Panc1 (cell line): ENCODE data around the gene MICAL2.

ENCODE experiments used
- POLR2AphosphoS5 ChIP-seq: IDR thresholded peaks from 2 replicates; pipeline ENCODE4 v1.6.1; 2012; ENCODE audit warnings: mild to moderate bottlenecking, low read depth, low read length, moderate library complexity
- TF ChIP-seq, protein P1 (sequence below): fragments of 450-650 bp; IDR thresholded peaks from 2 replicates; pipeline ENCODE4 v1.5.1; 2017; ENCODE audit warnings: mild to moderate bottlenecking

DNA sequence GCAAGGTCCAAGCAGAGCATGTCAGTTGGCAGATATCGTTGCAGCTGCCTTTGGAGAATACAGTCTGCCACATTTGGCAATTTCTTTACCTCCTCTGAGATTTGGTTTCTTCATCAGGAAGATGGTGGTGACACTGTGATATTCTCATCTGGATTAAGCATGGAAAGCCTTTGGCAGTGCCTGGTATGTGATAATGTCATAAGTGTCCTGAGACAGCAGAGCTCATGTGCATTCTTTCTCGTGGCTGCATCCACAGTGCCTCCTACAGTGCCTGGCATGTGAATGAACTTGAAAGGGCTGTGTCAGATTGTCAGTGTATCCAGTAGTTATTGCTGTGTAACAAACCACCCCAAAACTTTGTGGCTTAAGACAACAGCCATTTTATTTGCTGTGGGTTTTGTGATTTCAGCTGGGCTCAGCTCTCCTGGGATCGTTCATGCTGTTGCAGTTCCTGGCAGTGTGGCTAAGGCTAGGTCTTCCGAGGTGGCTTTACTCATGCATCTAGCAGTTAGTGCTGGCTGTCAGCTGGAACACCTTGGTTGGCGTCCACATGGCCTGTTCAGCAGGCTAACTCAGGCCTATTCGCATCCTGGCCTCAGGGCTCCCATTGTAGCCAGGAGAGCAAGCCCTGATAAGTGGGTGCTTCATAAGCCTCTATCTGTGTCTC is 35.7 kb upstream of the MICAL2 start:
- TF ChIP-seq, protein P1, sequence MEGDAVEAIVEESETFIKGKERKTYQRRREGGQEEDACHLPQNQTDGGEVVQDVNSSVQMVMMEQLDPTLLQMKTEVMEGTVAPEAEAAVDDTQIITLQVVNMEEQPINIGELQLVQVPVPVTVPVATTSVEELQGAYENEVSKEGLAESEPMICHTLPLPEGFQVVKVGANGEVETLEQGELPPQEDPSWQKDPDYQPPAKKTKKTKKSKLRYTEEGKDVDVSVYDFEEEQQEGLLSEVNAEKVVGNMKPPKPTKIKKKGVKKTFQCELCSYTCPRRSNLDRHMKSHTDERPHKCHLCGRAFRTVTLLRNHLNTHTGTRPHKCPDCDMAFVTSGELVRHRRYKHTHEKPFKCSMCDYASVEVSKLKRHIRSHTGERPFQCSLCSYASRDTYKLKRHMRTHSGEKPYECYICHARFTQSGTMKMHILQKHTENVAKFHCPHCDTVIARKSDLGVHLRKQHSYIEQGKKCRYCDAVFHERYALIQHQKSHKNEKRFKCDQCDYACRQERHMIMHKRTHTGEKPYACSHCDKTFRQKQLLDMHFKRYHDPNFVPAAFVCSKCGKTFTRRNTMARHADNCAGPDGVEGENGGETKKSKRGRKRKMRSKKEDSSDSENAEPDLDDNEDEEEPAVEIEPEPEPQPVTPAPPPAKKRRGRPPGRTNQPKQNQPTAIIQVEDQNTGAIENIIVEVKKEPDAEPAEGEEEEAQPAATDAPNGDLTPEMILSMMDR: no peak
- no peak for TF ChIP-seq POLR2AphosphoS5
